Measurements from ENCODE around the gene KCNA10.

The KCNA10 gene

DNA sequence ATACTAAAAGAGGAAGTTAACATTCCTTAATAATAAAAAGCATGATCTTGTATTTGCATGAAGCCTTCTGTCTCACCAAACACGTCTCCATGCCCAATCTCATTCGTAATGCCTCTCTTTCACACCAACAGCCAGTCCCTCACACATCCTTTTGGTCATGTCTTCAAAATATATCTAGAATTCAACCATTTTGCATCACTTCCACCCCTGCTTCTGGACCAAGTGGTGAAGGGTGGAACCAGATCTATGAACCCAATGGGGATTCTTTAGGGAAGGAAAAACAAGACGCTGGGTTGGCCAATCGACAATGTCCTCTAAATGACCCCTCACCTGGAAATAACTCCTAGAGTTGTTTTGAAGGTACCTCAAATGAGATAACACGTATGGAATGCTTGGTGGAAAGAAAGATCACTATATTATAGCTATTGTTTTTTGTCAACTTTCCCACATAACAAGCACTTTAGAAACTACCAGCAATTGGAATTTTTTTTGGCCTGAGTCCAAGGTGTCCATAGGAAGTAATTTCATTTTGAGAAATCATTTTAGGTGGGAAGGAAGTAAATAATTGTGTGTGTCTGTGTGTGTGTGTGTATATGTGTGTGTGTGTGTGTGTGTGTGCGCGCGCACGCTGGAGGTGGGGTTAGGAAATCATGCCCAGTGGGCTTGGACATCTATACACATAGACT, at the start of gene KCNA10:
KCNA10 (minus strand) TSS at position 51 of the 686 bp plus-strand sequence. CDS start 388 bp downstream, outside the sequence.
- in situ Hi-C loops (cut with HindIII; ENCODE audit: low sequenced_read_pairs) = no loop called here
- DNase-seq (ENCODE audit: low read depth, low spot score) = no peak
- TF ChIP-seq, protein P1, sequence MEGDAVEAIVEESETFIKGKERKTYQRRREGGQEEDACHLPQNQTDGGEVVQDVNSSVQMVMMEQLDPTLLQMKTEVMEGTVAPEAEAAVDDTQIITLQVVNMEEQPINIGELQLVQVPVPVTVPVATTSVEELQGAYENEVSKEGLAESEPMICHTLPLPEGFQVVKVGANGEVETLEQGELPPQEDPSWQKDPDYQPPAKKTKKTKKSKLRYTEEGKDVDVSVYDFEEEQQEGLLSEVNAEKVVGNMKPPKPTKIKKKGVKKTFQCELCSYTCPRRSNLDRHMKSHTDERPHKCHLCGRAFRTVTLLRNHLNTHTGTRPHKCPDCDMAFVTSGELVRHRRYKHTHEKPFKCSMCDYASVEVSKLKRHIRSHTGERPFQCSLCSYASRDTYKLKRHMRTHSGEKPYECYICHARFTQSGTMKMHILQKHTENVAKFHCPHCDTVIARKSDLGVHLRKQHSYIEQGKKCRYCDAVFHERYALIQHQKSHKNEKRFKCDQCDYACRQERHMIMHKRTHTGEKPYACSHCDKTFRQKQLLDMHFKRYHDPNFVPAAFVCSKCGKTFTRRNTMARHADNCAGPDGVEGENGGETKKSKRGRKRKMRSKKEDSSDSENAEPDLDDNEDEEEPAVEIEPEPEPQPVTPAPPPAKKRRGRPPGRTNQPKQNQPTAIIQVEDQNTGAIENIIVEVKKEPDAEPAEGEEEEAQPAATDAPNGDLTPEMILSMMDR (IDR thresholded peaks at IDR 0.05; ENCODE audit: low read depth, low read length) = no peak
- H3K4me3 ChIP-seq (ENCODE audit: low read depth, low read length) = no peak within 1 kb of the TSS

DNA sequence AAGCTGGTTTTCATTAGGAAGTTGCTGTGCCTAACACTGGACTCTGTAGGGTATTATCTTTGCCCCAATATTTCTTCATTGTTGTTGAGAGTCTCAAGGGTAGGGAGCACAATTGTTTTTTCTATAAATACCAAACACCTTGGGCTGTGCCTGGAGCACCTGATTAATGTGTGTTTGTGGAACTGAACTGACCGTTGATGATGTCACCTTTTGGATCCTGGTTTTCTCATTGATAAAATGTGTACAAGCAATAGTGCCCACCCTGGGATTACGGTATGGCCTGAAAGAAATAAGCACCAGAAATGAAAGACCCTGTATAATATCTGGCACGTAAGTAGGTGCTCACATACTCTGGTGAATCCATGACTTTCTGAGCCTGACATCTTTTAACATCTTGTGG, 47.9 kb upstream of the KCNA10 start:
- H3K4me3 ChIP-seq (ENCODE audit: low read depth, low read length) = no peak overlapping the region
- TF ChIP-seq, protein P1 (IDR thresholded peaks at IDR 0.05; ENCODE audit: low read depth, low read length) = no peak
- in situ Hi-C loops (cut with HindIII; ENCODE audit: low sequenced_read_pairs) = no loop called here
- no peak for DNase-seq (ENCODE audit: low read depth, low spot score)

DNA sequence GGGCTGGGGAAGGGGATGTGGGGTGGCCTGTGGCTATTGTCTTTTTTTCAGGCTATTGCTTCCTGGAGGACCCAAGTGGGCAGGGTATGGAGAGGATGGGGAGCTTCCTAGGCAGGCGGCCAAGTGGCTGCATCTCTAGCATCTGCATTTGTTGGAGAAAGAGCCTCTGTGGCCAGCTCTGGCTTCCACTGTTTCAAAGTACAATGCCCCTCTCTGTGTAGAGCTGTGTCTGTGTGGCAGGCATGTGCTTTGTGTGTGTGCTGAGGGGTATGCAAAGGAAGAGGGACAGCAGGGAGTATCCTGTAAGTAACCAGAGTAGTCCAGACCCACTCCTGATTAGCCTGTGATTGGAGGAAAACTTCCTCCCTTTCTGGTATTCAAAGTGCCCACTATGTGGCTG, 46.6 kb upstream of the KCNA10 start:
- in situ Hi-C loops (cut with HindIII; ENCODE audit: low sequenced_read_pairs) = no loop called here
- TF ChIP-seq, protein P1 (IDR thresholded peaks at IDR 0.05; ENCODE audit: low read depth, low read length) = no peak
- no peak for DNase-seq (ENCODE audit: low read depth, low spot score)
- no peak overlapping the region for H3K4me3 ChIP-seq (ENCODE audit: low read depth, low read length)

DNA sequence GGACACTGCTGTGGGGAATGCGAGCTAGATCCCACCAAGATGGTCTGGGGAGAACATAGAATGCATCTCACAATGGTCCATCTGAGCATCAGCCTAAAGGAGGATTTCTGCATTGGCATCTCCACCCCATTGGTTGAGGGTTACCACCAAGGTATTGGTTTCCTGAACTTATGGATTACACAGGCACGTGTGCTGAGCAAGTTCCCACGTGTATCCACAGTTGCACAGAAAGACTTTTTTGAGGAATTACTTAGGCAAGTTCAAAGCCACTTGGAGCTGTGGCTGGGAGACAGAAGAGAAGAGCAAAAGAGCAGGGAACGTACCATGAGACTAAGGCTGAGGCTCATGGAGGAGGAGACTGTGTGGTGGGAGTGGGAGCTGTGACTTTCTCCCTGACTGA, 44.1 kb upstream of the KCNA10 start:
- no peak for DNase-seq (ENCODE audit: low read depth, low spot score)
- TF ChIP-seq, protein P1 (IDR thresholded peaks at IDR 0.05; ENCODE audit: low read depth, low read length) = no peak
- in situ Hi-C loops (cut with HindIII; ENCODE audit: low sequenced_read_pairs) = no loop called here
- H3K4me3 ChIP-seq (ENCODE audit: low read depth, low read length) = no peak overlapping the region

DNA sequence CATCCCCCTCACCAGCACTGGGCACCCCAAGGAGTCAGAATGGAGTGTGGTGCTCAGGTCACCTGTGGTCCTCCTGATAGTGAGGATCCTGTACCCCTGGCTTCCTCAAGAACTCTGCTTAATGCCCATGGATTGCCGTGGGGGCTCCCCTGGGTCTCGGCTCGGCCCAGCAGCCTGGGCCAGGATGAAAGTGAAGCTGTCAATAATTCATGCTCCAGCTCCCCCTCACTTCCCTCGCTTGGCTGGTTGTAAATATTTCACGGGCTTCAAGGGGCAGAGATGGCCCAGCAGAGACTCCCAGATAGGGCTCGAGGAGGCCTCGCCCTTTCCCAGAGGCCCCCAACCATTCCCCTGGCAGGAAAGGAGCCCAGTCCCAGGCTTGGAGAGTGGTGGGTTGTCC, 42.6 kb upstream of the KCNA10 start:
- no peak overlapping the region for H3K4me3 ChIP-seq (ENCODE audit: low read depth, low read length)
- in situ Hi-C loops (cut with HindIII; ENCODE audit: low sequenced_read_pairs) = no loop called here
- TF ChIP-seq, protein P1 (IDR thresholded peaks at IDR 0.05; ENCODE audit: low read depth, low read length) = no peak
- DNase-seq (ENCODE audit: low read depth, low spot score) = no peak

DNA sequence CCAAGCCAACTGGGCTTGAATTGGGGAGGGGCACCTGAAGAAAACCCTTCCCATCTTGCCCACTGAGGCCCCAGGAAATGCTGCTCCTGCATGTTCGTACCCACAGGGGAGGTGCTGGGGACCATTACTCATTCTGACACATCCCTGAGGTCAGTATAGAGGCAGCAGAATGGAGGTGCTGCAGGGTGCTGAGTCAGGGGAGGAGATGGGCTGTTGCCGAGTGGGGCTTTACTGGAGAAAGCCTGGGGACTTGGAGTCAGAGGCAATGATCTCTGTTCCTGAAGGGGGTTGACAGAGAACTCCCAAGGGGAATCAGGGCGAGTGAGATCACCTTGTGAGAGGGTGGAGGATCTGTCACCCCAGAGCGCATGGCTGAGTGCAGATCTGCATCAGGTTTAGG, 40.2 kb upstream of the KCNA10 start:
- TF ChIP-seq, protein P1 (IDR thresholded peaks at IDR 0.05; ENCODE audit: low read depth, low read length) = no peak
- no peak overlapping the region for H3K4me3 ChIP-seq (ENCODE audit: low read depth, low read length)
- in situ Hi-C loops (cut with HindIII; ENCODE audit: low sequenced_read_pairs) = no loop called here
- no peak for DNase-seq (ENCODE audit: low read depth, low spot score)
